Measurements from ENCODE around the gene BSX. TPM values are rescaled to one million over a fixed set of nuclear protein-coding genes. Genes with fewer than 3 reads are reported as not detected.

Gene BSX
- total RNA-seq, 1 experiment from 2014 or later, result not detected

- no peak overlapping the region for H3K27ac ChIP-seq (ENCODE audit: low read length)
- no peak for DNase-seq
- no peaks in the 10 kb centered on the region for H3K79me2 ChIP-seq (ENCODE audit: low read length)
- no peak overlapping the region for H3K4me3 ChIP-seq (ENCODE audit: low read length)
- H3K27me3 ChIP-seq (ENCODE audit: low read length), result no peaks in the 10 kb centered on the region
- no peaks in the 10 kb centered on the region for H3K9me2 ChIP-seq (replicated peaks; ENCODE audit: insufficient read depth, low read length)
- H3K9ac ChIP-seq (ENCODE audit: low read length), result no peak overlapping the region
- H3K36me3 ChIP-seq (ENCODE audit: insufficient read depth, low read length), result no peaks in the 10 kb centered on the region
- H4K20me1 ChIP-seq (ENCODE audit: insufficient read depth, low read depth, low read length), result no peaks in the 10 kb centered on the region
- no peaks in the 10 kb centered on the region for H3K4me1 ChIP-seq (ENCODE audit: low read length)
- H2AFZ ChIP-seq (ENCODE audit: low read length), result no peak overlapping the region
- H3K9me3 ChIP-seq (ENCODE audit: low read length), result no peaks in the 10 kb centered on the region
- H3K4me2 ChIP-seq (ENCODE audit: low read depth, low read length, poor library complexity, severe bottlenecking), result no peak overlapping the region
Observed at GRCh38 chr11:122976734-122977469, 4.7 kb downstream of the BSX start.

DNA sequence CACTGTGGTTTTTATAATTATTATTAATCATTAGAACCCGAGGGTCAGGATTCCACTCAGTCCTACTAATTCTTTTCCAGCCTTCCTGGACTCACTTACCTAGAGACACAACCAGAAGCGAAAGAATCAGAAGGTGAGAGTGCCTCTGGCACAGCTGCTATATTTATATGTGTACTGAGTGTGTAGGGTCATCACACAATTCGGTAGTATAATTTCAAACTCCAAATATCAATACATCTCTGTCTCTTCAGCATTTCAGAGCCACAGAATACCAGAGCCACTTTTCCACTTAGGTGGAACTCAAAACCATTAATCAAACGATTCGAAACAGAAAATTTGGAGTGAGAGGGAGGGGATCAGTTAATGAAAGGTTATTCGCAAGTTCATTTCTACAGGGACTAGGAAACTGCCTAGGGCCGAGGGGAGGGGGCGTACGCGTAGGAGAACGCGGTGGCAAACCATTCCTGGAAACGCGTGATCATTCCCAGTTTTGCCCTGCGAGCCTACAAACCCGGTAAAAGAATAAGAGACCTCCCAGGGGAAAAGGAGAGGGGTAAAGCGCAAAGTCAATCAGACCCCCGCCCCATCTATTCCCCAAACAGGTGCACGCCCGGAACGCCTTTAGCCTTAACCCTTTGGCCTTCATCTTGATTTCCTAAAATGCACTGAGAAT is 5.4 kb downstream of the BSX start:
- H3K36me3 ChIP-seq (ENCODE audit: insufficient read depth, low read length), result no peaks in the 10 kb centered on the region
- H3K9me3 ChIP-seq (ENCODE audit: low read length), result no peaks in the 10 kb centered on the region
- H4K20me1 ChIP-seq (ENCODE audit: insufficient read depth, low read depth, low read length), result no peaks in the 10 kb centered on the region
- H3K27me3 ChIP-seq (ENCODE audit: low read length), result no peaks in the 10 kb centered on the region
- H3K79me2 ChIP-seq (ENCODE audit: low read length), result no peaks in the 10 kb centered on the region
- DNase-seq, result no peak
- no peaks in the 10 kb centered on the region for H3K9me2 ChIP-seq (replicated peaks; ENCODE audit: insufficient read depth, low read length)
- no peak overlapping the region for H3K4me3 ChIP-seq (ENCODE audit: low read length)
- no peak overlapping the region for H2AFZ ChIP-seq (ENCODE audit: low read length)
- H3K9ac ChIP-seq (ENCODE audit: low read length), result no peak overlapping the region
- no peak overlapping the region for H3K27ac ChIP-seq (ENCODE audit: low read length)
- no peaks in the 10 kb centered on the region for H3K4me1 ChIP-seq (ENCODE audit: low read length)
- H3K4me2 ChIP-seq (ENCODE audit: low read depth, low read length, poor library complexity, severe bottlenecking), result no peak overlapping the region

DNA sequence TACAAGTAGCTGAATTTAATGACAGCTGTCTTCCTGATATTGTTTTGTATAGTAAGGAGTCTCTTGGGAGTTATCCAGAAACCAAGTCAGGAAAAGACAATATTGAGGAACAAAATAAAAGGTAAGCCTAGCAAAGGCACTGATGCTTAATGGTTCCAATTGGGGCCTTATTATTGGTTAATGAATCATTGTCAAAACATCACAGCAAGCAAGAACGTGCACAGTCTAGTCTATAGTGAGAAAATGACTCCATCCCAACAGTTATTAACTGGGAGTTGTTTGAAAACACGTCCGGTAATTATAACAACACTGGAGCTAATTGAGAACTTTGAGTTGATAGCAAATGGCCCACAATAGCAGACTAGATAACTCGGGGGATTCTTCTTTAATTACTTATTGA is 17.7 kb downstream of the BSX start:
- H4K20me1 ChIP-seq (ENCODE audit: insufficient read depth, low read depth, low read length), result no peaks in the 10 kb centered on the region
- no peaks in the 10 kb centered on the region for H3K9me3 ChIP-seq (ENCODE audit: low read length)
- no peaks in the 10 kb centered on the region for H3K79me2 ChIP-seq (ENCODE audit: low read length)
- no peak overlapping the region for H3K27ac ChIP-seq (ENCODE audit: low read length)
- H3K4me3 ChIP-seq (ENCODE audit: low read length), result no peak overlapping the region
- H3K27me3 ChIP-seq (ENCODE audit: low read length), result no peaks in the 10 kb centered on the region
- H3K4me2 ChIP-seq (ENCODE audit: low read depth, low read length, poor library complexity, severe bottlenecking), result no peak overlapping the region
- no peaks in the 10 kb centered on the region for H3K36me3 ChIP-seq (ENCODE audit: insufficient read depth, low read length)
- H3K9me2 ChIP-seq (replicated peaks; ENCODE audit: insufficient read depth, low read length), result no peaks in the 10 kb centered on the region
- H3K9ac ChIP-seq (ENCODE audit: low read length), result no peak overlapping the region
- no peak for DNase-seq
- H3K4me1 ChIP-seq (ENCODE audit: low read length), result no peaks in the 10 kb centered on the region
- no peak overlapping the region for H2AFZ ChIP-seq (ENCODE audit: low read length)

DNA sequence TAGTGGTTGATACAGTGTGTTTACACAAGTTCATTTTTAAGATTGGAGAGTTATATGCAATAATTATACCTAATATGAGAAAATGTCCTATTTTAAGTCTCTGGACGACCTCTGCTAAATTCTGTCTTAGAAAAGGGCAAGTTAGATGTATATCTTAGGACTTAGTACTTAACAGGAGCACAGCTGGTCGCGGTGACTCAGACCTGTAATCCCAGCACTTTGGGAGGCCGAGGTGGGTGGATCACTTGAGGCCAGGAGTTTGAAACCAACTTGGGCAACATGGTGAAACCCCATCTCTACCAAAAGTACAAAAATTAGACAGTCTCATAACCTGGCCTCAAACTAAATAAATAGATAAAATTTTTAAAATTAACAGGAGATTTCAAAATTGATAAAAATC is 27.2 kb downstream of the BSX start:
- DNase-seq, result no peak
- Histone ChIP-seq H3K4me3 (ENCODE audit: low read length) (no peak overlapping the region), H3K27me3 (ENCODE audit: low read length) (no peaks in the 10 kb centered on the region), H3K9ac (ENCODE audit: low read length) (no peak overlapping the region), H3K9me2 (replicated peaks; ENCODE audit: insufficient read depth, low read length) (no peaks in the 10 kb centered on the region), H3K4me2 (ENCODE audit: low read depth, low read length, poor library complexity, severe bottlenecking) (no peak overlapping the region), H2AFZ (ENCODE audit: low read length) (no peak overlapping the region), H4K20me1 (ENCODE audit: insufficient read depth, low read depth, low read length) (no peaks in the 10 kb centered on the region), H3K27ac (ENCODE audit: low read length) (no peak overlapping the region), H3K4me1 (ENCODE audit: low read length) (no peaks in the 10 kb centered on the region), H3K36me3 (ENCODE audit: insufficient read depth, low read length) (no peaks in the 10 kb centered on the region), H3K79me2 (ENCODE audit: low read length) (no peaks in the 10 kb centered on the region), H3K9me3 (ENCODE audit: low read length) (no peaks in the 10 kb centered on the region)

DNA sequence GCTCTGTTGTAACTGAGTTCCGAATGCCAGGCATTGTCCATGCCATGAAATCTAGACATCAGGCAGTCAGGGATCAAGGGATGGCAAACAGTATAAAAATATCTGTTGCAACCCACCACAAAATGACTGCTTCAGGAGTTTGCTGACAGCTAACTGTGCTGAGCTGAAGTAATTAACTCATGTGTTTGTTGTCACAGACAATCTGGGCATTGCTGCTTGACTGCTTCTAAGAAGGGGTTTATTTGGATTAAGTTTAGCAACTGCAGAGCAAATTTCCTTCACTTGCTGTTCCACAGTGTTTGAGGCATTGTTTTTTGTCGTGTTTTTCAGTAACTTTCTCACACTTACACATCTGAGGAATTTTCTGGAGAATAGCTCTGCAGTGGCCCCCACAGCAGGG is 30.4 kb downstream of the BSX start:
- Histone ChIP-seq H3K79me2 (ENCODE audit: low read length) (no peaks in the 10 kb centered on the region), H3K27me3 (ENCODE audit: low read length) (no peaks in the 10 kb centered on the region), H4K20me1 (ENCODE audit: insufficient read depth, low read depth, low read length) (no peaks in the 10 kb centered on the region), H3K9me2 (replicated peaks; ENCODE audit: insufficient read depth, low read length) (no peaks in the 10 kb centered on the region), H3K9ac (ENCODE audit: low read length) (no peak overlapping the region), H3K9me3 (ENCODE audit: low read length) (no peaks in the 10 kb centered on the region), H3K27ac (ENCODE audit: low read length) (no peak overlapping the region), H2AFZ (ENCODE audit: low read length) (no peak overlapping the region), H3K36me3 (ENCODE audit: insufficient read depth, low read length) (no peaks in the 10 kb centered on the region), H3K4me1 (ENCODE audit: low read length) (no peaks in the 10 kb centered on the region), H3K4me2 (ENCODE audit: low read depth, low read length, poor library complexity, severe bottlenecking) (no peak overlapping the region), H3K4me3 (ENCODE audit: low read length) (no peak overlapping the region)
- no peak for DNase-seq

DNA sequence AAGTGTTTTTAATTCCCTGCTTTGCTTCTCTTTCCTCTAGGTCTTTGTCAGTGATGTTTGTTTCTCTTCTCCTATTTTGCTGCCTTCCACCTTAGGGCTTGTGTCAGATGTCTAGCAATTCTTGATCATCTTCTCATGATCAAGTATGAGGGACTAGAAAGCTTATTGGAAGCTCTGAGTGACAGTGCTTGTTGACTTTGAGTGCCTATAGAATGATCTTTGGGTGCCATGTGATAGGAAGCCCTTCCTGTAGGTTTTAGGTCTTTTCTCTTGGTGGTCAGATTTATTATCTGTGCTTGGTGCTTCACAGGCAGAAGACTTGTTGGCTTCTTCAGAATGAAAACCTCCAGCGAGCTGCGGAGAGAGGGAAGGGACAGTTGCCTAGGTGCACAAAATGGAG is 43.1 kb downstream of the BSX start:
- no peaks in the 10 kb centered on the region for H3K27me3 ChIP-seq (ENCODE audit: low read length)
- no peak for DNase-seq
- H3K9me2 ChIP-seq (replicated peaks; ENCODE audit: insufficient read depth, low read length), result no peaks in the 10 kb centered on the region
- no peak overlapping the region for H3K9ac ChIP-seq (ENCODE audit: low read length)
- no peak overlapping the region for H3K4me3 ChIP-seq (ENCODE audit: low read length)
- H3K9me3 ChIP-seq (ENCODE audit: low read length), result no peaks in the 10 kb centered on the region
- no peaks in the 10 kb centered on the region for H4K20me1 ChIP-seq (ENCODE audit: insufficient read depth, low read depth, low read length)
- no peak overlapping the region for H3K27ac ChIP-seq (ENCODE audit: low read length)
- H3K79me2 ChIP-seq (ENCODE audit: low read length), result no peaks in the 10 kb centered on the region
- H3K4me1 ChIP-seq (ENCODE audit: low read length), result no peaks in the 10 kb centered on the region
- no peak overlapping the region for H3K4me2 ChIP-seq (ENCODE audit: low read depth, low read length, poor library complexity, severe bottlenecking)
- no peaks in the 10 kb centered on the region for H3K36me3 ChIP-seq (ENCODE audit: insufficient read depth, low read length)
- no peak overlapping the region for H2AFZ ChIP-seq (ENCODE audit: low read length)

- H3K79me2 ChIP-seq (ENCODE audit: low read length), result no peaks in the 10 kb centered on the region
- no peaks in the 10 kb centered on the region for H3K4me1 ChIP-seq (ENCODE audit: low read length)
- H3K9ac ChIP-seq (ENCODE audit: low read length), result no peak overlapping the region
- H3K9me3 ChIP-seq (ENCODE audit: low read length), result no peaks in the 10 kb centered on the region
- no peaks in the 10 kb centered on the region for H3K36me3 ChIP-seq (ENCODE audit: insufficient read depth, low read length)
- no peaks in the 10 kb centered on the region for H4K20me1 ChIP-seq (ENCODE audit: insufficient read depth, low read depth, low read length)
- no peaks in the 10 kb centered on the region for H3K27me3 ChIP-seq (ENCODE audit: low read length)
- H3K4me2 ChIP-seq (ENCODE audit: low read depth, low read length, poor library complexity, severe bottlenecking), result no peak overlapping the region
- H3K27ac ChIP-seq (ENCODE audit: low read length), result no peak overlapping the region
- no peak overlapping the region for H3K4me3 ChIP-seq (ENCODE audit: low read length)
- no peak for DNase-seq
- H3K9me2 ChIP-seq (replicated peaks; ENCODE audit: insufficient read depth, low read length), result no peaks in the 10 kb centered on the region
- H2AFZ ChIP-seq (ENCODE audit: low read length), result no peak overlapping the region
Observed at GRCh38 chr11:122937983-122938382, 43.7 kb downstream of the BSX start.

DNA sequence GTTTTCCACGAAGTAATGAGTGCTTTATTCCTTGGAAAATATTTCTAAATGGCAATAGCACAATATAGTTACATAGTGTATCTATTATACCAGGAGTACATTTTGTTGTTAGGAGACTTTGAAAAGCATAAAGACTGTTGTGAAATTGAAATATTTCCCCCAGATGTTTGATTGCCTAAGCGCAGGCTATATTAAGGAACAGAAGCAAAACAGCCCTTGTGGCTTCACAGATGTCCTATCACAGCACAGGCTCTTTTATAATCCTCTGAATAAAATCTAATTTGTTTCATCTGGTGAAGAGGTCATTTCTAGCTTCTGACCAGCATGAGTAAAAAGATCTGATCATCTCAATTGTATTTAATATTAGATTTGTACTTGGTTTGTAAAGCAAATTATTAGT is 48.2 kb downstream of the BSX start:
- no peaks in the 10 kb centered on the region for H3K4me1 ChIP-seq (ENCODE audit: low read length)
- H4K20me1 ChIP-seq (ENCODE audit: insufficient read depth, low read depth, low read length), result no peaks in the 10 kb centered on the region
- H2AFZ ChIP-seq (ENCODE audit: low read length), result no peak overlapping the region
- H3K9me2 ChIP-seq (replicated peaks; ENCODE audit: insufficient read depth, low read length), result no peaks in the 10 kb centered on the region
- no peaks in the 10 kb centered on the region for H3K36me3 ChIP-seq (ENCODE audit: insufficient read depth, low read length)
- no peaks in the 10 kb centered on the region for H3K27me3 ChIP-seq (ENCODE audit: low read length)
- no peak overlapping the region for H3K4me2 ChIP-seq (ENCODE audit: low read depth, low read length, poor library complexity, severe bottlenecking)
- no peak overlapping the region for H3K9ac ChIP-seq (ENCODE audit: low read length)
- H3K27ac ChIP-seq (ENCODE audit: low read length), result no peak overlapping the region
- H3K4me3 ChIP-seq (ENCODE audit: low read length), result no peak overlapping the region
- no peaks in the 10 kb centered on the region for H3K9me3 ChIP-seq (ENCODE audit: low read length)
- DNase-seq, result no peak
- H3K79me2 ChIP-seq (ENCODE audit: low read length), result no peaks in the 10 kb centered on the region
